ENCODE data around the gene GPR61.

The GPR61 gene

DNA sequence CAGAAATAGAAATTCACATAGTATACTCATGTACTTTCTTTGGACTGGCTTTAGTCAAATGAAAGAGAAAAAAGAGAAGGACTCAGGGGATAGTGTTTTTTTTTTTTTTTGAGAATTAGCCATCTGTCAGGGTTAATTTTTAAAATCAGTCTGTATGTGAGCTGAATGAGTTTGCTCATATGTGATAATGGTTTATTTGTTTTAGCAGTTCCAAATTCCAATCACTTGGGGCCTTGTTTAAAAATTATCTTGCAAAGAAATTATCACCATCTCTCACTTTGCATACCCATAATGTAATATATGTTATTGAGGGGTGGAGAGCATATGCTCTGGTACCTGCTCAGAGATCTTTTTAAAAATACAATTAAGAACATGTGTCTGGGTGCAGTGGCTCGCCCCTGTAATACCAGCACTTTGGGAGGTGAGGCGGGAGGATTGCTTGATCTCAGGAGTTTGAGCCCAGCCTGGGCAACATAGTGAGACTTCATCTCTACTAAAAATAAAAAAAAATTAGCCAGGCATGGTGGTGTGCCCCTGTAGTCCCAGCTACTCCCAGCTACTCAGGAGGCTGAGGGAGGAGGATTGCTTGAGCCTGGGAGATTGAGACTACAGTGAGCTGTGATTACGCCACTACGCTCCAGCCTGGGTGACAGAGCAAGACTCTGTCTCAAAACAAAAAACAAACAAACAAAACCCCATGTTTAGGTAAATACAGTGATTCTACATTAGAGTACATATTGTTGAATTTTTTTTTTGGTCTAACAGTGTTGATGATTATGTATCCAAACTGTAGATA is 28.4 kb downstream of the GPR61 start:
- no peak for DNase-seq (ENCODE audit: low read depth)

- DNase-seq (ENCODE audit: low read depth): no peak
These were observed 29.7 kb downstream of the GPR61 start for GRCh38 chr1:109569323-109569722.

- DNase-seq (ENCODE audit: low read depth): no peak
These were observed 30.7 kb downstream of the GPR61 start for GRCh38 chr1:109570414-109570813.

DNA sequence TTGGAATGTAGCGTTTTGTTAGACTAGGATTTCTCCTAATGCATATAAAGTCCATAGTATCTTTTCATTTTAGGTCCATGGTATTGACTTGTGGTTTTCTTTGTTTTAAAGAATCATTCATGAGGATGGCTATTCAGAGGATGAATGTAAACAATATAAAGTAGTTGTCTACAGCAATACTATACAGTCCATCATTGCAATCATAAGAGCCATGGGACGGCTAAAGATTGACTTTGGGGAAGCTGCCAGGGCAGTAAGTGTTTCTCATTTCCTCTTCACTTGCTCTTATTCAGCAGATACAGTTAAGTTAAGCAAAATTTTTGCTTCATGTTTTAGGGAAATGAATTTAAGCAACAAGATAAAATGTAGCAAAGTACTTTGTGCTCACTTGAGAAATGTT is 34.1 kb downstream of the GPR61 start:
- DNase-seq (ENCODE audit: low read depth): no peak

DNA sequence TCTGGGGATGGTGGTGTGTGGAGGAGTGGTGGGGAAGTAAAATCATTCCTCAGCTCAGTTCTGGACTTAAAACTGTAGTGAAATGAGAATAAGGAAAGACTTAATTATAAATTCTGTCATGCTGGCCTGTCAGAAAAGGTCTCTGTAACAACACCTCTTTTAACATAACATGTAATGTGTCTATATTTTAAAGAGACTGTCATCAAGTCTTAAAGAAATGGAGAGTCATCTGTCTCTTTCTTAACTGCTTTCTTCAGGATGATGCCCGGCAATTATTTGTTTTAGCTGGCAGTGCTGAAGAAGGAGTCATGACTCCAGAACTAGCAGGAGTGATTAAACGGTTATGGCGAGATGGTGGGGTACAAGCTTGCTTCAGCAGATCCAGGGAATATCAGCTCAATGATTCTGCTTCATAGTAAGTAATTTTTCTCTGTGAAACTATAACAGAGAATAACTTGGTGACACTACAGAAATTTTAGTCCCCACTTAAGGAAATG is 39.3 kb downstream of the GPR61 start:
- DNase-seq (ENCODE audit: low read depth): peak; percentile 33

DNA sequence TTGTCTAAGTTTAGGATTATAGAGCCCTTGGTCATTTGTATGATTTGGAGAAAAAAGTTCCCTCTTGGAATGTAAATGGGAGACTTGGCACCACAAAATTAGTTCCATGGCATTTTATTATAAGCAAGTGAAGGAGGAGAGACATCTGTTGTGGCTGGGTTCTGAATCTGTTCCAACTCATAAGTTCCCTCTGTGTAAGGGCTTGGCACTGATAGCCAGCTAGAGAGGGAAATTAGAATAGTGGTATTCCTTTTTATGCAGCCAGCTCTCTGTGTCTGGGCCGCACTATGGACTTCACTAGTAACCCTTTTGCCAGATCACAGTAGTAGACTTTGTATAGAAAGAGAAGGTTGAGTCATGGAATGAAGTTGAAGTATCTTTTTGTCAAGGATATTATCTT is 39.8 kb downstream of the GPR61 start:
- no peak for DNase-seq (ENCODE audit: low read depth)

- DNase-seq (ENCODE audit: low read depth): no peak
These were observed 42.3 kb downstream of the GPR61 start for GRCh38 chr1:109582021-109582420.

GRCh38 chr1:109584766-109585165 is 45.1 kb downstream of the GPR61 start:
- no peak for DNase-seq (ENCODE audit: low read depth)

GRCh38 chr1:109586055-109586454 is 46.4 kb downstream of the GPR61 start:
- DNase-seq (ENCODE audit: low read depth): no peak

- no peak for DNase-seq (ENCODE audit: low read depth)
These were observed 49.5 kb downstream of the GPR61 start for GRCh38 chr1:109589177-109589576.

DNA sequence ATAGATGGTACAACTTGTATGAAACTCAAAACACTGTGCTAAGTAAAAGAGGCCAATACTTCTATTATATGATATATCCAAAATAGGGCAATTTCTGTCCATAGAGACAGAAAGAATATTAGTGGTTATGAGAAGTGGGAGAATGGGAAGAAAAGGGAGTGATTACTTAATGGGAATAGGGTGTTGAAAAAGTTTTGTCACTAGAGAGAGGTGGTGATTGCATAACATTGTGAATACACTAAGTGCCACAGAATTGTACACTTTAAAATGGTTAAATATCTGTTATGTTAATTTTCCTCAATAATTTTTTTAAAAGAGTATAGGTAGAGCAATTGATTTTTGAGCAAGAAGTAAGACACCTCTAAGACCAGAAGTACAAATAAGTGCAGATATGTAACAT is 50.0 kb downstream of the GPR61 start:
- DNase-seq (ENCODE audit: low read depth): no peak

- no peak for DNase-seq (ENCODE audit: low read depth)
These were observed 53.2 kb downstream of the GPR61 start for GRCh38 chr1:109592916-109593315.

DNA sequence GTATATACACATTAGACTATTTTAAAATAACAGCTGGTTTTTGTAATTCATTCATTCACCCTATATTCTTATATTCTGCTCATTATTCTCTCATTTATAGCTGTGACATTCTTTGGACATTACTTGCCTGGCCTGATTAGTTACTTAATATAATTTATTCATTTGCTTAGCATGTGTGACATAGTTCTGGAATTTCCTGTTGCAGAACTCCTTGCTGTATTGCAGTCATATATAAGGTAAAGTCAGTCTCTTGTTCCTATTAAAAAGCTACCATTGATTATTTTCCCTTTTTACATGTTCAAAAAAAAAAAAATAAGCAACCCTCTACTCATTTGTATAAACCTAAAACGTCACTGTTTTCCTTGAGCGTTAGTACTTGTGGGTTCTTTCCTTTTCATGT is 55.9 kb downstream of the GPR61 start:
- no peak for DNase-seq (ENCODE audit: low read depth)
